Measurements from ENCODE around the gene EFNA5.

DNA sequence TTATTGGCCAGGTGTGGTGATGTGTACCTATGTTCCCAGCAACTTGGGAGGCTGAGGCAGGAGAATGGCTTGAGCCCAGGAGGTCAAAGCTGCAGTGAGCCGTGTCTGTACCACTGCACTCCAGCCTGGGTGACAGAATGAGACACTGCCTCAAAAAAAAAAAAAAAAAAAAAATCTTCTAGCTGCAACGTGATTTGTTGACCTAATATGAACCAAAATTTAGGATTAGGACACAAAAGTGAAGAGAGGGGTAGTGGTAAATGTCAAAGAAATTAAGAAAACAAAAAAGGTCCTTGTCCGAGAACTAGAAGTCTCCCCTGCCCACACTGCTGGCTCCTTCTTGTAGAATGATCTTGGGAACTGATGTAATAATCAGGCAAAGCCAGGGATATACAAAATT, 272.0 kb downstream of the EFNA5 start:
- no peak for TF ChIP-seq ARNTL (CRISPR knock-in tag; IDR thresholded peaks at IDR 0.05; ENCODE audit: borderline replicate concordance, low read depth)
- TF ChIP-seq, protein P1, sequence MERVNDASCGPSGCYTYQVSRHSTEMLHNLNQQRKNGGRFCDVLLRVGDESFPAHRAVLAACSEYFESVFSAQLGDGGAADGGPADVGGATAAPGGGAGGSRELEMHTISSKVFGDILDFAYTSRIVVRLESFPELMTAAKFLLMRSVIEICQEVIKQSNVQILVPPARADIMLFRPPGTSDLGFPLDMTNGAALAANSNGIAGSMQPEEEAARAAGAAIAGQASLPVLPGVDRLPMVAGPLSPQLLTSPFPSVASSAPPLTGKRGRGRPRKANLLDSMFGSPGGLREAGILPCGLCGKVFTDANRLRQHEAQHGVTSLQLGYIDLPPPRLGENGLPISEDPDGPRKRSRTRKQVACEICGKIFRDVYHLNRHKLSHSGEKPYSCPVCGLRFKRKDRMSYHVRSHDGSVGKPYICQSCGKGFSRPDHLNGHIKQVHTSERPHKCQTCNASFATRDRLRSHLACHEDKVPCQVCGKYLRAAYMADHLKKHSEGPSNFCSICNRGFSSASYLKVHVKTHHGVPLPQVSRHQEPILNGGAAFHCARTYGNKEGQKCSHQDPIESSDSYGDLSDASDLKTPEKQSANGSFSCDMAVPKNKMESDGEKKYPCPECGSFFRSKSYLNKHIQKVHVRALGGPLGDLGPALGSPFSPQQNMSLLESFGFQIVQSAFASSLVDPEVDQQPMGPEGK (CRISPR knock-in tag; IDR thresholded peaks at IDR 0.05; ENCODE audit: borderline replicate concordance), result no peak
- TF ChIP-seq, protein P2, sequence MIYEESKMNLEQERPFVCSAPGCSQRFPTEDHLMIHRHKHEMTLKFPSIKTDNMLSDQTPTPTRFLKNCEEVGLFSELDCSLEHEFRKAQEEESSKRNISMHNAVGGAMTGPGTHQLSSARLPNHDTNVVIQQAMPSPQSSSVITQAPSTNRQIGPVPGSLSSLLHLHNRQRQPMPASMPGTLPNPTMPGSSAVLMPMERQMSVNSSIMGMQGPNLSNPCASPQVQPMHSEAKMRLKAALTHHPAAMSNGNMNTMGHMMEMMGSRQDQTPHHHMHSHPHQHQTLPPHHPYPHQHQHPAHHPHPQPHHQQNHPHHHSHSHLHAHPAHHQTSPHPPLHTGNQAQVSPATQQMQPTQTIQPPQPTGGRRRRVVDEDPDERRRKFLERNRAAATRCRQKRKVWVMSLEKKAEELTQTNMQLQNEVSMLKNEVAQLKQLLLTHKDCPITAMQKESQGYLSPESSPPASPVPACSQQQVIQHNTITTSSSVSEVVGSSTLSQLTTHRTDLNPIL (CRISPR knock-in tag; IDR thresholded peaks at IDR 0.05; ENCODE audit: low read depth), result no peak
- TF ChIP-seq CSDC2 (CRISPR knock-in tag; IDR thresholded peaks at IDR 0.05), result no peak
- TF ChIP-seq ZNF565 (CRISPR knock-in tag; conservative IDR thresholded peaks at IDR 0.05; ENCODE audit: low read depth), result no peak
- no peak for TF ChIP-seq ISL1 (CRISPR knock-in tag; IDR thresholded peaks at IDR 0.05)
- TF ChIP-seq PPARA (CRISPR knock-in tag; IDR thresholded peaks at IDR 0.05; ENCODE audit: borderline replicate concordance), result no peak
- no peak for TF ChIP-seq ESRRG (CRISPR knock-in tag; IDR thresholded peaks at IDR 0.05)
- TF ChIP-seq, protein P3, sequence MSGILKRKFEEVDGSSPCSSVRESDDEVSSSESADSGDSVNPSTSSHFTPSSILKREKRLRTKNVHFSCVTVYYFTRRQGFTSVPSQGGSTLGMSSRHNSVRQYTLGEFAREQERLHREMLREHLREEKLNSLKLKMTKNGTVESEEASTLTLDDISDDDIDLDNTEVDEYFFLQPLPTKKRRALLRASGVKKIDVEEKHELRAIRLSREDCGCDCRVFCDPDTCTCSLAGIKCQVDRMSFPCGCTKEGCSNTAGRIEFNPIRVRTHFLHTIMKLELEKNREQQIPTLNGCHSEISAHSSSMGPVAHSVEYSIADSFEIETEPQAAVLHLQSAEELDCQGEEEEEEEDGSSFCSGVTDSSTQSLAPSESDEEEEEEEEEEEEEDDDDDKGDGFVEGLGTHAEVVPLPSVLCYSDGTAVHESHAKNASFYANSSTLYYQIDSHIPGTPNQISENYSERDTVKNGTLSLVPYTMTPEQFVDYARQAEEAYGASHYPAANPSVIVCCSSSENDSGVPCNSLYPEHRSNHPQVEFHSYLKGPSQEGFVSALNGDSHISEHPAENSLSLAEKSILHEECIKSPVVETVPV (CRISPR knock-in tag; IDR thresholded peaks at IDR 0.05), result no peak
- TF ChIP-seq ZNF70 (CRISPR knock-in tag; IDR thresholded peaks at IDR 0.05), result no peak
- no peak for TF ChIP-seq RARB (CRISPR knock-in tag; IDR thresholded peaks at IDR 0.05)
- no peak for TF ChIP-seq ZFP3 (CRISPR knock-in tag; IDR thresholded peaks at IDR 0.05)
- TF ChIP-seq TOX (CRISPR knock-in tag; IDR thresholded peaks at IDR 0.05; ENCODE audit: borderline replicate concordance), result no peak
